Thymus (tissue), 11 donors: ENCODE data around the gene IL17REL. TPM values are rescaled to one million over a fixed set of nuclear protein-coding genes. Genes with fewer than 3 reads are reported as not detected.
"Not testable (repeated sequence)": the region's sequence is repeated elsewhere in the genome, so short reads cannot be mapped to it uniquely, and the experiment has no call there.

Experiments
- DNase-seq, 9 donors: peaks; one replicate each; pipeline ENCODE4 v3.0.0-alpha.2; 2013; ENCODE audit warnings: low spot score in 9 of 9, low read depth in 6 of 9, missing footprints in 1 of 9
- H3K27ac ChIP-seq, 2 donors: one replicate each; pipeline ENCODE4 v1.5.1; 2013; ENCODE audit warnings: control low read depth in 1 of 2, low read depth in 1 of 2, low read length in 1 of 2, mild to moderate bottlenecking in 1 of 2, moderate library complexity in 1 of 2
- H3K27me3 ChIP-seq, 2 donors: one replicate each; pipeline ENCODE4 v1.5.1; 2013; ENCODE audit warnings: low read length in 1 of 2; ENCODE audit not compliant: control insufficient read depth in 2 of 2, insufficient read depth in 1 of 2
- H3K36me3 ChIP-seq, 2 donors: one replicate each; pipeline ENCODE4 v1.5.1; 2013; ENCODE audit warnings: low read length in 1 of 2, mild to moderate bottlenecking in 1 of 2, moderate library complexity in 1 of 2; ENCODE audit not compliant: control insufficient read depth in 2 of 2, insufficient read depth in 2 of 2
- H3K4me1 ChIP-seq, 2 donors: one replicate each; pipeline ENCODE4 v1.5.1; 2013; ENCODE audit warnings: low read length in 2 of 2; ENCODE audit not compliant: control insufficient read depth in 2 of 2, insufficient read depth in 2 of 2
- H3K4me3 ChIP-seq, 2 donors: one replicate each; pipeline ENCODE4 v1.5.1; 2013; ENCODE audit warnings: low read length in 2 of 2, control low read depth in 1 of 2, mild to moderate bottlenecking in 1 of 2
- H3K9me3 ChIP-seq, 2 donors: one replicate each; pipeline ENCODE4 v1.5.1; 2013; ENCODE audit warnings: low read length in 1 of 2, mild to moderate bottlenecking in 1 of 2; ENCODE audit not compliant: control insufficient read depth in 2 of 2, insufficient read depth in 1 of 2
- WGBS: extraction: QIAGEN DNeasy Blood & Tissue Kit; methylation state at CpG from one replicate; pipeline ENCODE4 v1.1.7; 2013; 5-methylcytosine and 5-hydroxymethylcytosine counted together
- polyA plus RNA-seq: library from polyadenylated mRNA; stranded (reverse); fragments of 200-250 nt; gene quantifications from one replicate; pipeline ENCODE4 v1.2.3, GENCODE V29; 2013
- total RNA-seq: library from RNA; stranded (reverse); fragments of 120-200 nt; gene quantifications from one replicate; pipeline ENCODE4 v1.2.4, GENCODE V29; 2013
- donor health status: healthy.

IL17REL gene
- total and polyA plus RNA-seq, 2 donors: 2.4 to 5.9 TPM

DNA sequence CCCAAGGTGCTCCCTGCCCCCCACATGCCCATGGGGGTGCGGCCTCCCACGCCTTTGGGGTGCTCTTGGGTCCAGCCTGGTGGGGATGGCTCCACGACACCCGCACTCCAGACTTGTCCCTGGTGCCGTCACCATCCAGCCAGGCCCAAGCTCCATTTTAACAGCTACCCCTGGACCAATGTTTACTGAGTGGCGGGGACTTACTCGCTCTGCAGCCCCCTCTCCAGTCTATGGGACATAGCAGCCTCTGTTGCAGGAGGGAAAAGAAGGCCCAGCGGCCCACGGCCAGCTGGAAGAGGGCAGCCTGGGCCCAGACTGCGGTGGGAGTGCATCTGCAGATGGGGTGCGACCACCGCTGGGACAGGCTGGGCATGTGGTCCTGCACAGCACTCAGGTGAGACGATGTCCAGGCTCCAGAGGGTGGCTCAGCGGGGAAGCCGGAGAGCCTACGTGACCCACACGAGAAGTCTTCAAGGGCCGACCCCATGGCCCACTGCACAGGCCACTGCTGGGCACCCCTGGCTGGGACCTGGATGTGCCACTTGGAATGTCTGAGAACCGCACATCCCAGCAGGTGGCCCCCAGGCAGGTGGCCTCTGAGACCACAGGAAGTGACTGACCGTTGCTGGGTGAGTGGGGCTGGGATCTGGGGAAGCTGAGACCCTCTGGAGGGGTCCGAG, 18.1 kb downstream of the IL17REL start:
- Histone ChIP-seq H3K36me3 (no peaks in the 10 kb centered on the region), H3K4me1 (no peaks in the 10 kb centered on the region), H3K27ac (no peak overlapping the region), H3K4me3 (no peak overlapping the region), H3K9me3 (peaks cover 0 to 4% of the 10 kb centered on the region in 2 donors), H3K27me3 (peaks cover 0 to 17% of the 10 kb centered on the region in 2 donors)
- 96% methylated on average over 21 of the region's 21 CpGs for WGBS
- DNase-seq: no peak

GRCh38 chr22:49993649-49994360, 18.8 kb downstream of the IL17REL start:
- Histone ChIP-seq H3K9me3 (peaks cover 0 to 4% of the 10 kb centered on the region in 2 donors), H3K4me1 (no peaks in the 10 kb centered on the region), H3K4me3 (no peak overlapping the region), H3K36me3 (no peaks in the 10 kb centered on the region), H3K27me3 (peaks cover 0 to 12% of the 10 kb centered on the region in 2 donors), H3K27ac (no peak overlapping the region)
- DNase-seq: no peak
- 86% methylated on average over 11 of the region's 11 CpGs for WGBS

DNA sequence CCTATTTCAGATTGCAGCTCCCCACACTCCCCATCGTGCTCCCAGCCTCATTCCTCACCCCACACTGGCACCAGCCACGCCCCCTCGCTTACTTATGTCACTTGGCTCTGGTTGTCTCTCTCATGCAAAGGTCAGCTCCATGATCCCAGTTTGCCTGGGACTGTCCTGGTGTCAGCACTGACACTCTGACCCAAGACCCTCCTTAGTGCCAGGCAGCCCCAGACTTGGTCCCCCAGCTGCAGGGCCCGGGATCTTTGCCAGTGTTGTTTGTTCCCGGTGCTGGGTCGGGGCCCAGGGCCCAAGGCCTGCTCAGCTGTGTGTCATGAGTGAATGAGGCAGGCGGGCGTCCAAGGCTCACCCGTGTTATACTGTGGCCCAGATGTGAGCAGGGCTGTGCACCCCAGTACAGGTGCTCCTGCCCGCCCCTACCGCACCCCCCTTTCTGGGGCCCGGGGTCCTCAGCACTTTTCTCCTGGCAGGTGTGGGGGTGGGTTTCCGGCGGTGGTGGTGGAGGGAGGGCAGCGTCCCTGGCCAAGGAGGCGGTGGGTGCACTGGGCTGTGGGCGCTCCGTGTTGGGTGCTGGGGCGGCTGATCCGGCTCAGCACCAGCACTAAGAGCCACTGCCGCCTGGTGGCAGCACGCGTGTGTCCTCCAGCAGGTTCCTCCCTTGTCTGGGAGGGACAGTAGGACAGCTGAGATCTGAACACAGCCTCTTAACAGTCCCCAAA, 19.5 kb downstream of the IL17REL start:
- peak in 2 of 9 donors; percentile 65 for DNase-seq
- Histone ChIP-seq H3K4me1 (no peaks in the 10 kb centered on the region), H3K27ac (no peak overlapping the region), H3K9me3 (peaks cover 0 to 4% of the 10 kb centered on the region in 2 donors), H3K36me3 (no peaks in the 10 kb centered on the region), H3K4me3 (no peak overlapping the region), H3K27me3 (peaks cover 0 to 10% of the 10 kb centered on the region in 2 donors)
- 37% methylated on average over 23 of the region's 23 CpGs for WGBS

DNA sequence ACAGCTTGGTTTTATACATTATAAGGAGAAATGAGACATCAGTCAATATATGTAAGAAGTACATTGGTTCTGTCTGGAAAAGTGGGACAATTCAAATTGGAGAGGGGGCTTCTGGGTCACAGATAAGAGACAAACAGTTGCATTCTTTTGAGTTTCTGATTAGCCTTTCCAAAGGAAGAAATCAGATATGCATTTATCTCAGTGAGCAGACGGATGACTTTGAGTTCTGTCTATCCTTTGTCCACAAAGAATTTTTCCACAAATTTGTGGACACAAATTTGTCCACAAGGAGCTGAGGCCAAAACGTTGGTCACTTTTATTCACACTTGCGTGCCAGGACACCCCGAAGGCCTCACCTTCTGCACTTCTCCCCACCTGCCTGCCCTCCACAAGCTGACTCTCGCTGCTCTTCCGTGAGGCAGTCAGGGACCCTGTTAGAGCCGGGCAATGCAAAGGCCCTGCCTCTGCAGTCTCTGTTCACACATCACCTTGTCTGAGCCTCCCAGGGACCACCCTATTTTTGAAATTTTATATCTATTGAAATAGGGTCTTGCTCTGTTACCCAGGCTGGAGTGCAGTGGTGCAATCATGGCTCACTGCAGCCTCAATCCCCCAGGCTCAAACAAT, 20.5 kb downstream of the IL17REL start:
- 96% methylated on average over 7 of the region's 7 CpGs for WGBS
- H3K36me3 ChIP-seq: no peaks in the 10 kb centered on the region
- no peak overlapping the region for H3K27ac ChIP-seq
- no peak overlapping the region for H3K4me3 ChIP-seq
- DNase-seq: no peak
- peaks cover 0 to 6% of the 10 kb centered on the region in 2 donors for H3K9me3 ChIP-seq
- H3K4me1 ChIP-seq: no peaks in the 10 kb centered on the region
- peaks cover 0 to 7% of the 10 kb centered on the region in 2 donors for H3K27me3 ChIP-seq

GRCh38 chr22:49991167-49991566, 21.4 kb downstream of the IL17REL start:
- peaks cover 0 to 8% of the 10 kb centered on the region in 2 donors for H3K27me3 ChIP-seq
- no peaks in the 10 kb centered on the region for H3K36me3 ChIP-seq
- no peak overlapping the region for H3K4me3 ChIP-seq
- no peaks in the 10 kb centered on the region for H3K4me1 ChIP-seq
- WGBS: 95% methylated on average over 6 of the region's 6 CpGs
- no peak for DNase-seq
- H3K27ac ChIP-seq: no peak overlapping the region
- peaks cover 0 to 6% of the 10 kb centered on the region in 2 donors for H3K9me3 ChIP-seq

GRCh38 chr22:49989826-49990225, 22.7 kb downstream of the IL17REL start:
- H3K27ac ChIP-seq, H3K9me3 ChIP-seq, DNase-seq, H3K4me3 ChIP-seq, H3K4me1 ChIP-seq, H3K36me3 ChIP-seq: not testable (repeated sequence)
- H3K27me3 ChIP-seq: peaks cover 0 to 16% of the 10 kb centered on the region in 2 donors
- 95% methylated on average over 24 of the region's 24 CpGs for WGBS

- 95% methylated on average over 2 of the region's 2 CpGs for WGBS
- H3K27me3 ChIP-seq: peaks cover 20 to 37% of the 10 kb centered on the region in 2 donors
- H3K27ac ChIP-seq: no peak overlapping the region
- H3K36me3 ChIP-seq: no peaks in the 10 kb centered on the region
- H3K4me1 ChIP-seq: peaks cover 0 to 5% of the 10 kb centered on the region in 2 donors
- H3K9me3 ChIP-seq: peaks cover 1 to 9% of the 10 kb centered on the region in 2 donors
- no peak overlapping the region for H3K4me3 ChIP-seq
- no peak for DNase-seq
These were observed 26.2 kb downstream of the IL17REL start for GRCh38 chr22:49986325-49986724.

- WGBS: 23% methylated on average over 90 of the region's 90 CpGs
- Histone ChIP-seq H3K4me3 (no peak overlapping the region), H3K9me3 (peaks cover 1 to 9% of the 10 kb centered on the region in 2 donors), H3K36me3 (no peaks in the 10 kb centered on the region), H3K4me1 (peaks cover 0 to 5% of the 10 kb centered on the region in 2 donors), H3K27ac (no peak overlapping the region), H3K27me3 (peaks cover 20 to 39% of the 10 kb centered on the region in 2 donors)
- DNase-seq: no peak
These were observed 29.2 kb downstream of the IL17REL start for GRCh38 chr22:49983148-49984042.
